NCI-H128 (cell line): ENCODE results near the gene ANO1.

ENCODE experiments used
- DNase-seq: peaks from one replicate; lab custom pipeline; 2025; ENCODE audit not compliant: unreplicated experiment; lab: John Stamatoyannopoulos, UW

ANO1 gene

GRCh38 chr11:70049045-70049444 lies 29.1 kb upstream of the ANO1 start:
- no peak for DNase-seq

DNA sequence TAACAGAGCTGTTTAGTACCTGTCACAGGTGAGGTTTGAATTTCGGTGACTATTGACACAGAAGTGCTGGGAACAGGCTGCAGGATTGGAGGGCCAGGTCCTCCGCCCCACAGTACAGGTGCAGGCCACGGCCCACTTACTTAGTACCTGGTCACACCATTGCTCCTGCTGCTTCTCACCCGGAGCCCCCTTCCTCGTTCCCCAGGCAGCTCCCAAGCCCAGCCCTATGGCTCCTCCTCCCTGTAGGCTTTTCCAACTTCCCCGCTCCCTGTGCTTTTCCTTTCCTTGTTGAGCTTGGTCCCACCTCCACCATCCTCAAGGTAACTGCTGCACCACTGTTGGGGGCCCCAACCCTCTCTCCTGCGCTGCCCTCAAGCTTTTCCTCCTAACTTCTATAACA lies 27.9 kb upstream of the ANO1 start:
- DNase-seq: no peak

DNA sequence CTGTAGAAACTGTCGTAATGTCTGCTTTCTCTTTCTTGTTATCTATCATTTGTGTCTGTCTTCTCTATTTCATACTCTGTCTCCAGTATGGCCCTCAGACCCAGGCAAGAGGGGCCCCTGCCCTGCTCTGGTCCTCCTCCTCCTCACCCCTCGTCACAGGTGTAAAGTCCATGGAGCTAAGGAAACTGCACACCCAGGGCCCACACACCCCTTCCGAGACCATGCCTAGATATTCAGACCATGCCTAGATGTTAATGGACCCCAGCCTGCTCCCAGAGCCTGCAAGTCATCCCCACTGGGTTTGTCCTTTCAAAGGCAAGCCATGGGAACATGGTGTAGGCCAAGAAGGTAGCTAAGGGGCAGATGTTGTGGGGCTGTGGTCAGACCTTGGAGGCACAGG lies 24.1 kb upstream of the ANO1 start:
- DNase-seq: no peak

DNA sequence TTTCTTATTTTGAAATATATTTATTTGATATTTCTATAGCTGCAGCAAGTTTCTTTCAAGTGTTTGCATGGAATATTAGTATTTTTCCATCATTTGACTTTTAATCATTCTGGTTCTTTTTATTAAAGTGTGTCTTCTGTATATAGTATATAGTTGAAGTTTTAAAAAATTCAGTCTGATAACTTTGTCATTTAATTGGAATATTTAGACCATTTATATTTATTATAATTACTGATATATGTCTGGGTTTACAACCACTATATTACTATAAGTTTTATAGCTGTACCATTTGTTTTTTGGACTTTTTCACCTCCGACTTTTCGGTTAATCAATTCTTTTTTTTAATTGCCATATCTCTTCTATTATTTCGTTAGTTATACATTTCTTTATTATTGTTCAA lies 22.7 kb upstream of the ANO1 start:
- no peak for DNase-seq

DNA sequence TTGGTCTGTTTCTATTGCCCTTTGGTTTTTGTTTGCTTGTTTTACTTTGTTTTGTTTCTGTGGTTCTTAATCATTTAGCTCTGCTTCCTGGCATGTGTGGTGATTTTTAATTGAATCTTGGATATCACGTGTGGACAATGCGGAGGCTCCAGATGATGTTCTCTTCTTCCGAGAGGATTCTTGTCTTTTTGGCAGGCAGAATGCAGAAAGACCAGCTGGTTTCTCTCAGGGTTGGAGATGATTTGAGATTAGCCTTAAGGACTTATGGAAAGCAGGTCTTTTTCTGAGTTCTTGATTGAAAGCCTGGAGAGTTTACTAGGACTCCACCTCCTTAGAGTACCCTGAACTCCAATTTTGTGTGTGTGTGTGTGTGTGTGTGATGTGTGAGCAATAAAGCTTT lies 21.0 kb upstream of the ANO1 start:
- no peak for DNase-seq

GRCh38 chr11:70059971-70060370 lies 18.1 kb upstream of the ANO1 start:
- DNase-seq: no peak

GRCh38 chr11:70060611-70061293 lies 17.4 kb upstream of the ANO1 start:
- no peak for DNase-seq

GRCh38 chr11:70061734-70062133 lies 16.4 kb upstream of the ANO1 start:
- no peak for DNase-seq

GRCh38 chr11:70063121-70063520 lies 15.0 kb upstream of the ANO1 start:
- DNase-seq: no peak

DNA sequence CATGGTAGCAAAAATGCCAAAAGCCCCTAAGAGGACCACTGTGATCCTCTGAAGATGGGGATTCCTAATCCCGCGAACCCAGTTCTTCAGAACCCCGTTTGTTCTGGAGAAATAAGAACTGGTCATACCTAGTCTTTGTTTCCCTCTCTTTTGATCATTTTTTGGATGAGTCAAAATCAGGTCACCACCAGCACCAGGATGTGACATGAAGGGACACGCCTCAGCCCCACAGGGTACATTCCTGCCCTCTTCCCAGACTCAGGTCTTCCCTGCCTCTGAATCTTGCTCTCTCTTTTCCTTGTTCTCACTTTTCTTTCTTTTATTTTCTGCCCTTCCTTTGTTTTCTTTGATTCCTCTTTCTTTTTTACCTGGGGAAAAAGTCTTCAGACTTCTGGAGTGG lies 14.6 kb upstream of the ANO1 start:
- DNase-seq: no peak

- DNase-seq: no peak
These were observed 13.9 kb upstream of the ANO1 start for GRCh38 chr11:70064008-70064725.

- DNase-seq: no peak
These were observed 13.3 kb upstream of the ANO1 start for GRCh38 chr11:70064726-70065317.

GRCh38 chr11:70065318-70066135 lies 12.6 kb upstream of the ANO1 start:
- no peak for DNase-seq

DNA sequence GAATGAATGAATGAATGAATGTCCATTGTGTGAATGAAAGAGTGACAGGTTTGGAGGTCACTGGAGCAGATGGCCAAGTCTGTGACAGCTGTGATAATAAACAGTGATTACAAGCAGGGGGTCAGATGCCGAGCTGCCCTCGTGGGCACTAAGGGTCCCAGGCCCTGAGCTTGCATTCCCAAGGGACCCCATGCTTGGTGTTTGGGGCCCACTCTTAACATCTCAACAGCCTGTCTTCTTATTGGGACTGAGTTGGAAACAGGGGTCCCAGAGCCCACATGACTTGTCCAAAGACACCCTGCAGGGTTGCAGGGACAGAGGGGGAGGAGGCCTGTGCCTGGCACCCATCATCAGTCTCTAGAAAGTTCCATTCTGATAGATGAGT lies 12.0 kb upstream of the ANO1 start:
- DNase-seq: no peak

DNA sequence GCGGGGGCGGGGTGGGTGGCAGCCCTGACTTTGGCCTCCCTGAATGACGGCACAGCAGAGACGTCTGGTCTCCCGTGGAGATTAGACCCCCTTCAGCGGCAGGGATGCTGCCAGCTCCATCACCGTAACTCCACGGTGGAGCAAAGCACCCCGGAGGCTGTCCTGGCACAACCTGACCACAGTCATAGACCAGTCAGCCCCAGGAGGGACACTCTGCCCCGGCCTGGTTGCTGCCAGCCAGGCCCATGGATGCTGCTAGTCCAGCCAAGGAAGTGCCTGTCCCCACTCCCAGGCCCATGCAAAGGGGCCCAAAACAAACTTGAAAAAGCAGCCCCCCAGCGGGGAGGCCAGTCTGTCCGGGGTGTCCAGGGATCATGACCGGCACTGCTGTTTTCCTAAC lies 11.5 kb upstream of the ANO1 start:
- no peak for DNase-seq

DNA sequence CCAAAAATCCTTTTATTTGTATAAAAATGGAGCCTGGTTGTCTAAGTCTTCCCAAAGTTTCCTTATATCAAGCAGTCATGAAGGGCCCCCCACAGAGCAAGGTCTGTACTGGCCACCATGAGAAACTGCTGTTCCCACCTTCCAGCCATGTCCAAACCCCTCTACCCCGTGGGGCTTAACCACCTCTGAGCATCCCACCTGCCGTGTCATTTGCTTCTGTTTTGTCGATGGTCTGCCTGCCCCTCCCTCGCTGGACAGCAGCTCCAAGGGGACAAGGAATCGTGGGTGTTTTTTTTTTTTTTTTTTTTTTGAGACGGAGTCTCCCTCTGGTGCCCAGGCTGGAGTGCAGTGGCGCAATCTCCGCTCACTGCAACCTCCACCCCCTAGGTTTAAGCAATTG lies 11.1 kb upstream of the ANO1 start:
- no peak for DNase-seq

GRCh38 chr11:70067591-70068341 lies 10.4 kb upstream of the ANO1 start:
- DNase-seq: no peak

GRCh38 chr11:70068345-70068744 lies 9.8 kb upstream of the ANO1 start:
- DNase-seq: no peak

DNA sequence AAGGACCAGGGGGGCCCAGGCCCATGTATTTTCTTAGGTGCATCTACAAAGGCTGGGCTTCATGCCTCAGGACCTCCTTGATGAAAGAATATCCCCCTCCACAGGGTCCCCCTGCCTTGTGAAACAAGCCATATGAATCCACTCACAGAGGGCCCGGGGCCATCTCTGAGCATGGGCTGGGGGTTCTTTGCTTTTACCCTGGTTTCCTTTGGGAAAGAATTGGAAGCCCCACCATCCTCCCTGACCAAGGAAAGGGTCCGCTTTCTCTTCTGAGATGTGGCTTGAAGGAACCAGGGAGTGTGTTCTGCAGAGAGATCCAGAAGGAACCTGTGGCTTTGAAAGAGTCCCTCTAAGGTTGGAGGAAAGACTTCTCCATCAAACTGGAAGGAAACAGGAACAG lies 9.2 kb upstream of the ANO1 start:
- no peak for DNase-seq

DNA sequence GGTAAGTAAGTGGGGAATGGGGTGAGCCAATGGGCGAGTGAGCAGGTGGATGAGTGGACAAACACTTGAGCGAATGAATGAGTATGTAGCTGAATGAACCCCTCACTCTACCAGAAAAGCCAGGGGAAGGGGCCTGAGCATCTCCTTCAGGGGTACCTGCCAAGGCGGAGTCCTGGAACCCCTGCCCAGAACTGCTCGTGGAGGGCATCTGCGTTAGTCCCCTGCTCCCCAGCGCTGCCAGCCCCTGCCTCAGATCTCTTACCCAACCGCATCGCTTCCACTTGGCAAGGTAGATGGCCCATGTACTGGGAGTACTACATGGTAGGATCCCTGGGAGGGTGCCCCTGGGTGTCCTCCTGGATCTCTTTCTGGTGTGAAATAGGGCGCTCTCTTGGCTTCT lies 7.4 kb upstream of the ANO1 start:
- no peak for DNase-seq

DNA sequence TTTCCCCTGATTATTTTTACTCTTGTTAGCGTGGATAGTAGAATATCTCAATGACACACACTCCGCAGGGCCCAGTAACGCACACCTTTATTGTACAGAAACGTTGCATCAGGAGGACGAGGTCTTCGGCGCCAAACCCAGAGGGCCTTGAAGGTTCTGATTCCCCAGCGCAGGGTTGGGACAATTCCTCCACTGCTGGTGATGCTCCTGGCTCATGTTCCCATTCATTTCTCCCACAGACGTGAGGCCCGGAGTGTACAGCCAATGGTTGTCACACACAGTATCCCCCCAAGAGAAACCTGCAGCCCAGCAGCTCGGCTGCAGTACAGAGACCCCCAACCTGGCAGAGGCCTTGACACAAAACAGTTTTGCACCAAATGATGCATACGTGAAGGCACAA lies 6.1 kb upstream of the ANO1 start:
- no peak for DNase-seq
